8988T (cell line): ENCODE measurements around the gene CNTLN.
"Not testable (repeated sequence)": the region's sequence is repeated elsewhere in the genome, so short reads cannot be mapped to it uniquely, and the experiment has no call there.

Experiments
- DNase-seq: peaks from one replicate; pipeline ENCODE4 v3.0.0; 2011

CNTLN gene

GRCh38 chr9:17322882-17323864 lies 188.3 kb downstream of the CNTLN start:
- no peak for DNase-seq

- DNase-seq = no peak
Measured at GRCh38 chr9:17328331-17328730, 193.5 kb downstream of the CNTLN start.

- DNase-seq = no peak
Measured at GRCh38 chr9:17330097-17330496, 195.3 kb downstream of the CNTLN start.

- no peak for DNase-seq
Measured at GRCh38 chr9:17332115-17332514, 197.3 kb downstream of the CNTLN start.

- DNase-seq = no peak
Measured at GRCh38 chr9:17339156-17339555, 204.3 kb downstream of the CNTLN start.

GRCh38 chr9:17342696-17343095 lies 207.9 kb downstream of the CNTLN start:
- no peak for DNase-seq

GRCh38 chr9:17349831-17350230 lies 215.0 kb downstream of the CNTLN start:
- DNase-seq = no peak

- DNase-seq = not testable (repeated sequence)
Measured at GRCh38 chr9:17354006-17354405, 219.2 kb downstream of the CNTLN start.

GRCh38 chr9:17361378-17361777 lies 226.5 kb downstream of the CNTLN start:
- no peak for DNase-seq

- DNase-seq = no peak
Measured at GRCh38 chr9:17367035-17367434, 232.2 kb downstream of the CNTLN start.

GRCh38 chr9:17380126-17380861 lies 245.5 kb downstream of the CNTLN start:
- DNase-seq = no peak

GRCh38 chr9:17387565-17387964 lies 252.7 kb downstream of the CNTLN start:
- DNase-seq = no peak

GRCh38 chr9:17389026-17389425 lies 254.2 kb downstream of the CNTLN start:
- no peak for DNase-seq

- no peak for DNase-seq
Measured at GRCh38 chr9:17394881-17395510, 260.2 kb downstream of the CNTLN start.

GRCh38 chr9:17397166-17397728 lies 262.4 kb downstream of the CNTLN start:
- DNase-seq = not testable (repeated sequence)

- DNase-seq = no peak
Measured at GRCh38 chr9:17398350-17398749, 263.5 kb downstream of the CNTLN start.

- no peak for DNase-seq
Measured at GRCh38 chr9:17401858-17402257, 267.0 kb downstream of the CNTLN start.

- no peak for DNase-seq
Measured at GRCh38 chr9:17402309-17402708, 267.5 kb downstream of the CNTLN start.

GRCh38 chr9:17403539-17403938 lies 268.7 kb downstream of the CNTLN start:
- no peak for DNase-seq

GRCh38 chr9:17414986-17415385 lies 280.1 kb downstream of the CNTLN start:
- no peak for DNase-seq

- no peak for DNase-seq
Measured at GRCh38 chr9:17422994-17423680, 288.3 kb downstream of the CNTLN start.

- no peak for DNase-seq
Measured at GRCh38 chr9:17423681-17424011, 288.8 kb downstream of the CNTLN start.

GRCh38 chr9:17425384-17425783 lies 290.5 kb downstream of the CNTLN start:
- DNase-seq = no peak
